ENCODE results near the gene OPCML. TPM values are rescaled to one million over a fixed set of nuclear protein-coding genes. Genes with fewer than 3 reads are reported as not detected.

Gene OPCML
- total RNA-seq, 2 experiments from 2014 or later = not detected

GRCh38 chr11:133081730-133082452, 450.4 kb downstream of the OPCML start:
- no peak for DNase-seq
- no peak overlapping the region for H3K27ac Mint-ChIP-seq
- no peaks in the 10 kb centered on the region for H3K9me3 Mint-ChIP-seq
- H3K4me1 Mint-ChIP-seq = no peaks in the 10 kb centered on the region
- POLR2A ChIA-PET = no interaction called here
- H3K4me3 Mint-ChIP-seq = no peak overlapping the region
- CTCF ChIA-PET = no interaction called here
- H3K27me3 Mint-ChIP-seq = peaks cover 17% of the 10 kb centered on the region
- no peaks in the 10 kb centered on the region for H3K36me3 Mint-ChIP-seq (ENCODE audit: low read depth)

GRCh38 chr11:133081020-133081419, 451.3 kb downstream of the OPCML start:
- ChIA-PET POLR2A (no interaction called here), CTCF (interaction anchor here (0.7 to 2.1 kb wide), 3 partner anchors 11 to 759 kb away, joined by 3 to 7 read pairs (median 3); no protein-coding TSS in a partner anchor)

GRCh38 chr11:133078591-133079404, 453.5 kb downstream of the OPCML start:
- Mint-ChIP-seq H3K9me3 (no peaks in the 10 kb centered on the region), H3K27me3 (no peaks in the 10 kb centered on the region), H3K4me1 (no peaks in the 10 kb centered on the region), H3K4me3 (no peak overlapping the region), H3K27ac (no peak overlapping the region), H3K36me3 (ENCODE audit: low read depth) (no peaks in the 10 kb centered on the region)
- peak; percentile 39 for DNase-seq
- POLR2A ChIA-PET = no interaction called here
- CTCF ChIA-PET = interaction anchor here (0.7 to 2.1 kb wide), 3 partner anchors 9 to 756 kb away, joined by 3 to 7 read pairs (median 5); no protein-coding TSS in a partner anchor

More at GRCh38 chr11:133081020-133081419, 451.3 kb downstream of the OPCML start:
- Mint-ChIP-seq H3K9me3 (no peaks in the 10 kb centered on the region), H3K27ac (no peak overlapping the region), H3K27me3 (peaks cover 15% of the 10 kb centered on the region), H3K4me1 (no peaks in the 10 kb centered on the region), H3K36me3 (ENCODE audit: low read depth) (no peaks in the 10 kb centered on the region), H3K4me3 (no peak overlapping the region)
- DNase-seq = no peak

GRCh38 chr11:133078012-133078411, 454.3 kb downstream of the OPCML start:
- no peak for DNase-seq
- POLR2A ChIA-PET = no interaction called here
- CTCF ChIA-PET = interaction anchor here (0.7 kb wide), 1 partner anchor 757 kb away, joined by 5 read pairs; no protein-coding TSS in a partner anchor
- Mint-ChIP-seq H3K9me3 (no peaks in the 10 kb centered on the region), H3K36me3 (ENCODE audit: low read depth) (no peaks in the 10 kb centered on the region), H3K4me1 (no peaks in the 10 kb centered on the region), H3K27me3 (no peaks in the 10 kb centered on the region), H3K4me3 (no peak overlapping the region), H3K27ac (no peak overlapping the region)

- H3K27me3 Mint-ChIP-seq = no peaks in the 10 kb centered on the region
- no peaks in the 10 kb centered on the region for H3K9me3 Mint-ChIP-seq
- H3K4me3 Mint-ChIP-seq = no peak overlapping the region
Observed at GRCh38 chr11:133075351-133075750, 456.9 kb downstream of the OPCML start.

GRCh38 chr11:133072858-133073582, 459.3 kb downstream of the OPCML start:
- Mint-ChIP-seq H3K4me3 (no peak overlapping the region), H3K4me1 (no peaks in the 10 kb centered on the region), H3K27ac (no peak overlapping the region), H3K36me3 (ENCODE audit: low read depth) (no peaks in the 10 kb centered on the region), H3K9me3 (no peaks in the 10 kb centered on the region), H3K27me3 (no peaks in the 10 kb centered on the region)
- ChIA-PET CTCF (no interaction called here), POLR2A (no interaction called here)
- DNase-seq = no peak

More at GRCh38 chr11:133075351-133075750, 456.9 kb downstream of the OPCML start:
- POLR2A ChIA-PET = no interaction called here
- DNase-seq = no peak
- CTCF ChIA-PET = no interaction called here
- H3K27ac Mint-ChIP-seq = no peak overlapping the region
- no peaks in the 10 kb centered on the region for H3K4me1 Mint-ChIP-seq
- H3K36me3 Mint-ChIP-seq (ENCODE audit: low read depth) = no peaks in the 10 kb centered on the region

- ChIA-PET CTCF (no interaction called here), POLR2A (no interaction called here)
- Mint-ChIP-seq H3K36me3 (ENCODE audit: low read depth) (no peaks in the 10 kb centered on the region), H3K9me3 (no peaks in the 10 kb centered on the region), H3K4me1 (no peaks in the 10 kb centered on the region), H3K4me3 (no peak overlapping the region), H3K27ac (no peak overlapping the region), H3K27me3 (no peaks in the 10 kb centered on the region)
- DNase-seq = no peak
Observed at GRCh38 chr11:133072378-133072777, 459.9 kb downstream of the OPCML start.

- H3K4me1 Mint-ChIP-seq = no peaks in the 10 kb centered on the region
- H3K4me3 Mint-ChIP-seq = no peak overlapping the region
- no peak for DNase-seq
- H3K27ac Mint-ChIP-seq = no peak overlapping the region
- H3K9me3 Mint-ChIP-seq = no peaks in the 10 kb centered on the region
- no peaks in the 10 kb centered on the region for H3K36me3 Mint-ChIP-seq (ENCODE audit: low read depth)
- CTCF ChIA-PET = interaction anchor here (1.3 kb wide), 1 partner anchor 130 kb away, joined by 5 read pairs; no protein-coding TSS in a partner anchor
- H3K27me3 Mint-ChIP-seq = peaks cover 1% of the 10 kb centered on the region
- POLR2A ChIA-PET = no interaction called here
Observed at GRCh38 chr11:133070791-133071190, 461.5 kb downstream of the OPCML start.

- Mint-ChIP-seq H3K9me3 (no peaks in the 10 kb centered on the region), H3K27me3 (peaks cover 1% of the 10 kb centered on the region), H3K36me3 (ENCODE audit: low read depth) (no peaks in the 10 kb centered on the region), H3K27ac (no peak overlapping the region), H3K4me1 (no peaks in the 10 kb centered on the region), H3K4me3 (no peak overlapping the region)
- POLR2A ChIA-PET = no interaction called here
- DNase-seq = no peak
- CTCF ChIA-PET = interaction anchor here (1.3 kb wide), 2 partner anchors 10 to 129 kb away, joined by 5 to 7 read pairs; no protein-coding TSS in a partner anchor
Observed at GRCh38 chr11:133070021-133070713, 462.1 kb downstream of the OPCML start.

- Mint-ChIP-seq H3K36me3 (ENCODE audit: low read depth) (no peaks in the 10 kb centered on the region), H3K9me3 (no peaks in the 10 kb centered on the region), H3K27me3 (peaks cover 5% of the 10 kb centered on the region), H3K4me1 (peaks cover 7% of the 10 kb centered on the region), H3K27ac (no peak overlapping the region), H3K4me3 (no peak overlapping the region)
- POLR2A ChIA-PET = no interaction called here
- CTCF ChIA-PET = no interaction called here
- no peak for DNase-seq
Observed at GRCh38 chr11:133065847-133066485, 466.3 kb downstream of the OPCML start.

- Mint-ChIP-seq H3K27me3 (peaks cover 5% of the 10 kb centered on the region), H3K4me3 (no peak overlapping the region), H3K27ac (no peak overlapping the region), H3K36me3 (ENCODE audit: low read depth) (no peaks in the 10 kb centered on the region), H3K9me3 (no peaks in the 10 kb centered on the region), H3K4me1 (peaks cover 7% of the 10 kb centered on the region)
- POLR2A ChIA-PET = no interaction called here
- CTCF ChIA-PET = no interaction called here
- no peak for DNase-seq
Observed at GRCh38 chr11:133064961-133065360, 467.3 kb downstream of the OPCML start.

GRCh38 chr11:133064152-133064877, 468.0 kb downstream of the OPCML start:
- Mint-ChIP-seq H3K4me1 (peaks cover 7% of the 10 kb centered on the region), H3K9me3 (no peaks in the 10 kb centered on the region), H3K27ac (no peak overlapping the region), H3K27me3 (peaks cover 5% of the 10 kb centered on the region), H3K36me3 (ENCODE audit: low read depth) (no peaks in the 10 kb centered on the region), H3K4me3 (no peak overlapping the region)
- CTCF ChIA-PET = no interaction called here
- DNase-seq = no peak
- POLR2A ChIA-PET = no interaction called here

Data from activated CD4-positive, alpha-beta memory T cell treated with anti-CD3 and anti-CD28 coated beads, Interleukin-2, amount 10 ng/mL, durations not matched to agents 7 days and 5 days (primary cell).